B cell (primary cell): ENCODE data around the gene ATXN3L. TPM values are rescaled to one million over a fixed set of nuclear protein-coding genes. Genes with fewer than 3 reads are reported as not detected.

Experiments used
- ATAC-seq: fragments of 200-7000 bp; cut with Tn5 transposase; one replicate; pipeline ENCODE4 v1.10.0; 2021; ENCODE audit warnings: low read depth, mild to moderate bottlenecking, moderate number of reproducible peaks, moderate library complexity
- CTCF ChIA-PET: fragments of 350-600 bp; sonication (Branson Sonifier 250); formaldehyde crosslinking; loops from one replicate; lab custom pipeline; 2021; ENCODE audit warnings: antibody characterized with exemption, inconsistent platforms; lab: Charles Lee
- POLR2A ChIA-PET: fragments of 350-600 bp; sonication (Branson Sonifier 250); formaldehyde crosslinking; loops from one replicate; lab custom pipeline; 2021; ENCODE audit warnings: antibody characterized with exemption; lab: Charles Lee
- DNase-seq: peaks from one replicate; pipeline ENCODE4 v3.0.0; 2013
- H2AFZ ChIP-seq: 2 replicates; pipeline ENCODE4 v1.6.1; 2012; ENCODE audit warnings: mild to moderate bottlenecking, low read depth, low read length; ENCODE audit not compliant: insufficient read depth, poor library complexity, severe bottlenecking
- H3K27ac ChIP-seq, 2 donors: 1 replicate in 1 of 2; 2 replicates in 1 of 2; pipeline ENCODE4 v1.5.1; 2012 to 2013; ENCODE audit warnings: low read length in 2 of 2, mild to moderate bottlenecking in 2 of 2, moderate library complexity in 1 of 2
- H3K27me3 ChIP-seq, 4 experiments: fragments of 200-600 bp in 1 of 4; sonication (generic) in 1 of 4; replicated peaks in 1 of 4; 1 replicate in 2 of 4; 2 replicates in 2 of 4; pipeline versions ENCODE4 v1.6.1 to v1.7.0; 2013 to 2016; ENCODE audit warnings: low read length in 3 of 4, mild to moderate bottlenecking in 2 of 4, mixed read lengths in 1 of 4, moderate library complexity in 1 of 4; ENCODE audit not compliant: insufficient read depth in 4 of 4, control insufficient read depth in 3 of 4; ENCODE audit errors: control extremely low read depth in 1 of 4
- H3K36me3 ChIP-seq, 2 experiments: replicated peaks in 1 of 2; 1 replicate in 1 of 2; 2 replicates in 1 of 2; pipeline versions ENCODE4 v1.6.1 to v1.7.1; 2013; ENCODE audit warnings: low read length in 1 of 2; ENCODE audit not compliant: insufficient read depth in 2 of 2, control insufficient read depth in 1 of 2; ENCODE audit errors: control extremely low read depth in 1 of 2, extremely low read depth in 1 of 2
- H3K4me1 ChIP-seq, 2 donors: fragments of 200-600 bp in 1 of 2; sonication (generic) in 1 of 2; 1 replicate in 1 of 2; 2 replicates in 1 of 2; pipeline versions ENCODE4 v1.5.1 to v1.6.1; 2013 to 2017; ENCODE audit warnings: low read length in 2 of 2; ENCODE audit not compliant: control insufficient read depth in 2 of 2, insufficient read depth in 2 of 2
- H3K4me2 ChIP-seq: replicated peaks from 2 replicates; pipeline ENCODE3; 2012; ENCODE audit warnings: mild to moderate bottlenecking, low read depth, low read length; ENCODE audit not compliant: poor library complexity, severe bottlenecking
- H3K4me3 ChIP-seq, 5 experiments: fragments of 200-600 bp in 1 of 5; sonication (generic) in 1 of 5; 1 replicate in 3 of 5; 2 replicates in 2 of 5; pipeline versions ENCODE4 v1.5.1 to v1.7.0; 2011 to 2016; ENCODE audit warnings: low read length in 4 of 5, mild to moderate bottlenecking in 4 of 5, low read depth in 2 of 5, control low read depth in 1 of 5, moderate library complexity in 1 of 5; ENCODE audit not compliant: insufficient read depth in 1 of 5; ENCODE audit errors: control extremely low read depth in 1 of 5, extremely low read depth in 1 of 5
- H3K79me2 ChIP-seq: fragments of 200-600 bp; sonication (generic); one replicate; pipeline ENCODE4 v1.6.0; 2016; ENCODE audit warnings: low read length; ENCODE audit not compliant: control insufficient read depth, insufficient read depth
- H3K9ac ChIP-seq: fragments of 200-600 bp; sonication (generic); 2 replicates; pipeline ENCODE4 v1.6.1; 2017; ENCODE audit warnings: mild to moderate bottlenecking, low read length, moderate library complexity
- H3K9me3 ChIP-seq, 3 donors: one replicate each; pipeline versions ENCODE4 v1.6.1 to v1.7.1; 2013; ENCODE audit warnings: low read length in 2 of 3; ENCODE audit not compliant: control insufficient read depth in 2 of 3, insufficient read depth in 1 of 3; ENCODE audit errors: control extremely low read depth in 1 of 3
- H4K20me1 ChIP-seq: 2 replicates; pipeline ENCODE4 v1.6.0; 2012; ENCODE audit warnings: mild to moderate bottlenecking, low read length; ENCODE audit not compliant: insufficient read depth, control insufficient read depth, poor library complexity, severe bottlenecking
- H3K27ac Mint-ChIP-seq: one replicate; pipeline ENCODE4 v1.8.0; 2021; ENCODE audit warnings: mixed read lengths
- H3K27me3 Mint-ChIP-seq: one replicate; pipeline ENCODE4 v1.8.0; 2021; ENCODE audit warnings: mixed read lengths
- H3K4me1 Mint-ChIP-seq: one replicate; pipeline ENCODE4 v1.8.0; 2021; ENCODE audit warnings: mixed read lengths
- H3K4me3 Mint-ChIP-seq: one replicate; pipeline ENCODE4 v1.8.0; 2021; ENCODE audit warnings: mixed read lengths
- H3K9me3 Mint-ChIP-seq: one replicate; pipeline ENCODE4 v1.8.0; 2022; ENCODE audit warnings: mixed read lengths; ENCODE audit not compliant: insufficient read depth
- EZH2 ChIP-seq: IDR thresholded peaks from 2 replicates; pipeline ENCODE4 v1.6.1; 2012; ENCODE audit warnings: borderline replicate concordance, low read depth, mild to moderate bottlenecking, moderate library complexity, low read length; ENCODE audit not compliant: insufficient read depth, poor library complexity, severe bottlenecking
- WGBS: methylation state at CpG from one replicate; pipeline ENCODE4 v1.1.5; 2013; ENCODE audit warnings: missing lambda C conversion rate; ENCODE audit not compliant: insufficient coverage; 5-methylcytosine and 5-hydroxymethylcytosine counted together
- intact Hi-C: fragments of 100-400 bp; cut with micrococcal nuclease; formaldehyde crosslinking; loops from one replicate; pipeline ENCODE4 v1.10.0; 2022
- polyA plus RNA-seq: library from polyadenylated mRNA; depleted of rRNA; stranded (reverse); fragments of >200 nt; gene quantifications from 2 replicates; pipeline ENCODE4 v1.2.3, GENCODE V29; 2012
- total RNA-seq, 2 donors: library from RNA; stranded (reverse); fragments of 120-200 nt in 1 of 2; gene quantifications; 1 replicate in 1 of 2; 2 replicates in 1 of 2; pipeline versions ENCODE4 v1.2.3 to v1.2.4, GENCODE V29; 2013 to 2022
- TF ChIP-seq, protein P1 (sequence below): fragments of 200-600 bp; IDR thresholded peaks from one replicate; pipeline ENCODE4 v1.8.0; 2022; ENCODE audit warnings: antibody characterized with exemption, mild to moderate bottlenecking

Gene ATXN3L
- total and polyA plus RNA-seq, 2 donors (not counting 1 experiment from before 2014, with no cell fraction given): not detected

DNA sequence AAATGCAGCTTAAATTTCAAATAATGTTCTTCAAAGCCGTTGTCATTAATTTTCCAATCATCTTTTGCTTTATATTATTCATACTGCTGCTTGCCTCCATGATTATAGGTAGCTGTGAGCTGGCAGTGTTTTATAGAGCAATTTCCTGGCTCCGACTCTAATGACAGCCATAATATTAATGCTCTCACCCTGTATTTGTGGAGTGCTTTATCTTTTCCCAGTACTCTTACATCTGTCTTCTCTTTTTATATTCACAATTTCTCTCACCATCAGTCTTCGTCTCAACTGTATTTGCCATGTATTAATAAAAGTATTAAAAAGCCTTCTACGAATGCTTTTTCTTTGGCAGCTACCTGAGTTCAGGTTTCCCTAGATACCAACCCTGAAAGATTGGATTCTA, 21.0 kb downstream of the ATXN3L start:
- H3K4me2 ChIP-seq: no peak overlapping the region
- no peaks in the 10 kb centered on the region for H3K27me3 Mint-ChIP-seq
- no peaks in the 10 kb centered on the region for H3K79me2 ChIP-seq
- no peak overlapping the region for H3K9ac ChIP-seq
- intact Hi-C loops: no loop called here
- TF ChIP-seq EZH2: no peak
- TF ChIP-seq, protein P1, sequence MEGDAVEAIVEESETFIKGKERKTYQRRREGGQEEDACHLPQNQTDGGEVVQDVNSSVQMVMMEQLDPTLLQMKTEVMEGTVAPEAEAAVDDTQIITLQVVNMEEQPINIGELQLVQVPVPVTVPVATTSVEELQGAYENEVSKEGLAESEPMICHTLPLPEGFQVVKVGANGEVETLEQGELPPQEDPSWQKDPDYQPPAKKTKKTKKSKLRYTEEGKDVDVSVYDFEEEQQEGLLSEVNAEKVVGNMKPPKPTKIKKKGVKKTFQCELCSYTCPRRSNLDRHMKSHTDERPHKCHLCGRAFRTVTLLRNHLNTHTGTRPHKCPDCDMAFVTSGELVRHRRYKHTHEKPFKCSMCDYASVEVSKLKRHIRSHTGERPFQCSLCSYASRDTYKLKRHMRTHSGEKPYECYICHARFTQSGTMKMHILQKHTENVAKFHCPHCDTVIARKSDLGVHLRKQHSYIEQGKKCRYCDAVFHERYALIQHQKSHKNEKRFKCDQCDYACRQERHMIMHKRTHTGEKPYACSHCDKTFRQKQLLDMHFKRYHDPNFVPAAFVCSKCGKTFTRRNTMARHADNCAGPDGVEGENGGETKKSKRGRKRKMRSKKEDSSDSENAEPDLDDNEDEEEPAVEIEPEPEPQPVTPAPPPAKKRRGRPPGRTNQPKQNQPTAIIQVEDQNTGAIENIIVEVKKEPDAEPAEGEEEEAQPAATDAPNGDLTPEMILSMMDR: no peak
- no peak overlapping the region for H3K4me3 ChIP-seq
- peaks cover 5% of the 10 kb centered on the region in 2 donors for H3K4me1 ChIP-seq
- ChIA-PET POLR2A (interaction anchor here (1.2 kb wide), 1 partner anchor 12 kb away, joined by 3 read pairs; no protein-coding TSS in a partner anchor), CTCF (interaction anchor here (1.5 kb wide), 1 partner anchor 189 kb away, joined by 3 read pairs; no protein-coding TSS in a partner anchor)
- H3K4me1 Mint-ChIP-seq: peaks cover 9% of the 10 kb centered on the region
- no peak overlapping the region for H3K4me3 Mint-ChIP-seq
- H3K36me3 ChIP-seq: no peaks in the 10 kb centered on the region
- no peak for ATAC-seq
- H3K9me3 ChIP-seq: no peaks in the 10 kb centered on the region
- DNase-seq: no peak
- peaks cover 2% of the 10 kb centered on the region for H3K9me3 Mint-ChIP-seq
- H3K27me3 ChIP-seq: no peaks in the 10 kb centered on the region
- H3K27ac Mint-ChIP-seq: no peak overlapping the region
- H4K20me1 ChIP-seq: no peaks in the 10 kb centered on the region
- no peak overlapping the region for H2AFZ ChIP-seq
- no peak overlapping the region for H3K27ac ChIP-seq
- WGBS: no CpG with 5 or more reads among the region's 4 CpGs

DNA sequence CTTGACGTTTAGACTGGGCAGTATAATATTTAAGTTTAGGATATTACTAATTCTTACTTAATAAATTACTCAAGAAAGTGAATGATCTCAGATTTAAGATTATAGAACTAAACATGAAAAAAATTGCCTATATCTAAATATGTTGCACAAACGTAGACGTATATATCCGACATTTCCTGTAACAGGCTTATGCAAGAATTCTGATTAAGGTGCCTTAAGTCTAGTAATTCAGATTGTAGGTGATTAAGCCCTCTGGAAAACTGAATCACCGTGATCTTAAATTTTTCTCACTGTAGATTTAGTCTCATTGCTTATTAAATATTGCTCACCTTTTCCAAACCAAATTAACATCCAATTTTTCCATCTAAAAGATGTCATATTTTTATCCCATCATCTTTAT, 24.0 kb downstream of the ATXN3L start:
- intact Hi-C loops: no loop called here
- Mint-ChIP-seq H3K27ac (no peak overlapping the region), H3K27me3 (no peaks in the 10 kb centered on the region), H3K4me1 (peaks cover 7% of the 10 kb centered on the region), H3K9me3 (no peaks in the 10 kb centered on the region), H3K4me3 (no peak overlapping the region)
- no peak for ATAC-seq
- Histone ChIP-seq H3K27ac (no peak overlapping the region), H4K20me1 (no peaks in the 10 kb centered on the region), H3K79me2 (no peaks in the 10 kb centered on the region), H3K9me3 (no peaks in the 10 kb centered on the region), H3K4me1 (peaks cover 5% of the 10 kb centered on the region in 2 donors), H2AFZ (no peak overlapping the region), H3K9ac (no peak overlapping the region), H3K36me3 (no peaks in the 10 kb centered on the region), H3K4me3 (no peak overlapping the region), H3K4me2 (no peak overlapping the region), H3K27me3 (no peaks in the 10 kb centered on the region)
- ChIA-PET POLR2A (no interaction called here), CTCF (no interaction called here)
- TF ChIP-seq EZH2: no peak
- TF ChIP-seq, protein P1: no peak
- no CpG with 5 or more reads among the region's 5 CpGs for WGBS
- no peak for DNase-seq
